Epithelial cell of prostate (primary cell): ENCODE data around the gene IYD.

Experiments
- DNase-seq: peaks from one replicate; pipeline ENCODE4 v3.0.0-alpha.2; 2011; ENCODE audit warnings: low read depth, low spot score
- H3K27ac ChIP-seq: fragments of 450-650 bp; 2 replicates; pipeline ENCODE4 v1.5.1; 2017; ENCODE audit warnings: mild to moderate bottlenecking

IYD gene

DNA sequence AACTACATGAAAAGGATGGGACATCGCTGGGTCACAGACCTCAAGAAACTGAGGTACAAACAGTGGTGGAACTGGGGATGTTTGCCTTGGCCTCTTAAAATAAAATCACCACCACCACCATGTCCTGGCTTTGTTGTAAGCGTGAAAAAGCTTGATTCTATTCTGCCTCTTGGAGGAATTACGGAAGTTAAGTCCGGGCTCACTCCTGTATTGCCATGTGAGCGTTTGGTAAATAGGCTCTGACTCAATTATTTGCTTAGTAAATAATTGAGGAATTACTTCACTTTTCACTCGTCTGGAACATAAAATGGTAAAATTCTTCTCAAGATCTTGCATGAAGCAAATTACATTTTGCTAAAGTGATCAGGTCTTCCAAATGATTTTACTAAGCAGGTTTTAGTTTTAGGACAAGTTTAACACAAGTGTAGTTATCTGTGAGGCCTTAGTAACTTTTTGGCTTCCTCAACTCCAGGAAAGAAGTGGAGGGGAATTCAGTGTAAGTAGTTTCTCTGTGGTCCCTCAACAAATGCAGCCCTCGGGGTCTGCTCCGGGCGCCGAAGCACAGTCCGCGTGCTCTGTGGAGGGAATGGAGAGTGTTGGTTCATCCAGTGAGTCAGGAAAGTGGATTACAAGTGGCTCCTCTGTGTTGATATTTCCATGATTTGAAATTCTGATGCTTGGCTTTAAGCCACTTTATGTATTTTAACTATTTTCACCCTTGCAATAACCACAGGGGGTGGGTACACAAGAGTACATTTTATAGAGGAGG is 23.8 kb downstream of the IYD start:
- no peak overlapping the region for H3K27ac ChIP-seq
- no peak for DNase-seq

DNA sequence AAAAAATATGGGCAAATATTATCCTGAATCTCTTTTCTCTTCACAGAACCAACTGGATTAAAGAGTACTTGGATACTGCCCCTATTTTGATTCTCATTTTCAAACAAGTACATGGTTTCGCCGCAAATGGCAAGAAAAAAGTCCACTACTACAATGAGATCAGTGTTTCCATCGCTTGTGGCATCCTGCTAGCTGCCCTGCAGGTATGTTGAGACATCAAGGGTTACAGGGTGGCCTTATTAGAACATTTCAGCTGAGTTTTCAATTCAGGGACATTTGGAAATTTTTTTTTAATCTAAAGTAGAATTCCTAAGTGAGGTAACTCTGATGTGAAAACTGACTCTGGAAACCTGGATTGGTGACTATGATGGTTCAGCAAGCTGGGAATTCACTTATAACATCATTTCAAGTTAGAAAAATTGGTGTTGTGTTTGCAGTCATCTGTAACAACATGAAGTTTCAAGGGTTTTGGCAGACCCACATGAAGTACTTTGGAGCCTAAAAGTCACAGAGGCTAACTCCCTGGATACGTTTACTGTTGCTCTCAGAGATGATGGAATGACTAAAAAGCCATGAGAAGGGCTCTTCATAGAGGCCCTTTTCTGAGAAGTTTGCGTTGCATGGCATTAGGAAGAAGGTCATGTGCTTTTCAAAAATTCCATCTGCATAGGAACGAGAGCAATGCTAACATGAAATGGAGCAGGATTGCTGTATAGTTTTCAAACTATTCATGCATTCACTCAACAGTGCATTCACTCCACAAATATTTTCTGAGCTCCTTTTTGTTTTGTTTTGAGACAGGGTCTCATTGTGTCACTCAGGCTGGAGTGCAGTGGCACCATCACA is 25.5 kb downstream of the IYD start:
- no peak for DNase-seq
- H3K27ac ChIP-seq = no peak overlapping the region

DNA sequence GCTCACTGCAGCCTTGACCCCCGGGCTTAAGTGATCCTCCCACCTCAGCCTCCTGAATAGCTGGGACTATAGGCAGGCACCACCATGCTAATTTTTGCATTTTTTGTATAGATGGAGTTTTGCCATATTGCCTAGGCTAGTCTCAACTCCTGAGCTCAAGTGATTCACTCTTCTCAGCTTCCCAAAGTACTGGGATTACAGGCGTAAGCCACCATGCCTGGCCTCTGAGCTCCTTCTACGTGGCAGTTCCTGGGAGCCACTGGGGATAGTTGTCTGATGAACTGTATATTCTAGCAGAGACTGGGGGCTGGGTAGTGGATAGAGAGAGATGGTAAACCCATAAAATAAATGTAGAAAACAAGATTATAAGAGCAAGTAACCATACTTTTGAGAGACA is 26.1 kb downstream of the IYD start:
- H3K27ac ChIP-seq = no peak overlapping the region
- DNase-seq = no peak

DNA sequence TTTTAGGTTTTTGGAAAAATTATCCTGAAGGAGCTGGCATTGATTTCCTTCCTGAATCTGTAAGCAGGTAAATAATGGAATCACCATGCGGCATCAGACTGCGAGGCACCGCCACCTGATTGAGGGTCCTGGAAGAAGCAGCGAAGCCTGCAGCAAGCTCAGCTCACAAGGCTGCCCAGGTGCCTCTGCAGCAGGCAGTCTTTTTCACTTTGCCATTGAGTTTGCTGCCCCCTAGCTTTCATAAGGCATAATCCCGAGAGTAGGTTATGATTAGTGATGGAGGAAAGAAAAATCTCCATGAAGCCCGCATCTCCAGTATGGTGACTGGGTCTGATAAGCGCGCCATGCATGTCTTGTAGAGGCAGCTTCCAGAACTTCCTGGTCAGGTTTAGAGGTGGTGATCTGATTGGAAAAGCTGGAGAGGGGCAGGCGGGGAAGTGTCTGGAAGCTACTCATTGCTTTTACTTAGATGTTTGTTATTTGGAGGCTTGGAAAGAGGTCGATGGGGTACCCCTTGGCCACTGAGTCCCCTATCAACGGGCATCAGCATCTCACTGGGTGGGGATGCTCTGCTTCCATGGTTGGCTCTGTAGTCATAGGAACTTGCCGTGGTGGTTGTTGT is 26.7 kb downstream of the IYD start:
- DNase-seq = peak; percentile 26
- H3K27ac ChIP-seq = no peak overlapping the region

DNA sequence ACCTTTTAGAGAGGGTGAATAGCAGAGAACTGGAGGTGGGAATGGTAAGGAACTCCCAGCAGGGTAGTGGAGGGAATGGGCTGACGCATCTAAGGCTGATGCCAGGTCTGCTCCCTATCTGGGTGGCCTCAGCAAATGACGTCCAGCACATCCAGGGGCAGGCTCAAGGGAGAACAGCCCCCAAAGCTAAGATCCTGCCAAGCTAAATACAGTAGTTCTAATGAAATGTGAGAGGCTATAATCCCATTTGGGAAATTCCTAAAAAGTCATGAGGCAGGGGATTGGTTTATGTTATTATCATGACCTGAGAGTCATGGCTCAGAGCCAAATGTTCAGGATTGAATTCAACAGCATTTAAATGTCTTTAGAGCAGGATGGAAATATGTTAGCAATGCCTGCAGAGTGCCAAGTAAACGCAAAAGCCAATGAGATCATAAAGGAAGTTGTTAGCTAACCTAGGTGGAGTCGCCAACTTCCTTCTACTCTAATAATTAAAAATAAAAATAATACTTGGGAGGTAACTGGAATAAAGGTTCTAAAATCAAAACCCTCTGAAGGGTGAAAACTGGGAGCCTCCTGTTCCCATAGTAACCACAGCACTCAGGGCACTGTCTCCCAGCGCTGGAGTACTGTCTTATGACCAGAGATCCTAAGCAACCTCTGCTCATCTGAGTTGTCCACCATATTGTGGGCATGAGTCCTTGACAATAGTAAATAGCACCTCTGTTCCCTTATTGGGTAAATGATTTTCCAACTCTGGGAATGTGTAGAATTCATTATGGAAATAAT is 34.8 kb downstream of the IYD start:
- H3K27ac ChIP-seq = peak overlapping the region; percentile 66
- peak; percentile 41 for DNase-seq

DNA sequence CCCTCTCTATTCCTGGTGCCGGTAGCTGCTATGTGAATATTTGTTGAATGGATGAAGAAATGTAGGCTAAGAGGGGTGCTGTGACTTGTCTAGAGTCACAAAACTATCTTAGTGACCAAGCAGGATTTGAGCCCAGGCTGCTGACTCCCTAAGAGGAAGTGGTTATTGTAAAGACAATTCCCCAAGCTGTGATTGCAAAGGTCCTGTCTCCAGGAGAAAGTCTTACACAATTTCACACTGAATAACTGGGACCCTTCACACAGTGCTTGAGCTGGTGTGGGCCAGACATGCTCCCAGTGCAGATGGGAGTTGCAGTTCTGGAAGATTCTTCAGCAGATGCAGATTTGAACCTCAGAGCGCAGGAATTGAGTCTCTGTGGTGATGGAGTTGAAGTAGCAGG is 38.1 kb downstream of the IYD start:
- no peak for DNase-seq
- H3K27ac ChIP-seq = no peak overlapping the region

DNA sequence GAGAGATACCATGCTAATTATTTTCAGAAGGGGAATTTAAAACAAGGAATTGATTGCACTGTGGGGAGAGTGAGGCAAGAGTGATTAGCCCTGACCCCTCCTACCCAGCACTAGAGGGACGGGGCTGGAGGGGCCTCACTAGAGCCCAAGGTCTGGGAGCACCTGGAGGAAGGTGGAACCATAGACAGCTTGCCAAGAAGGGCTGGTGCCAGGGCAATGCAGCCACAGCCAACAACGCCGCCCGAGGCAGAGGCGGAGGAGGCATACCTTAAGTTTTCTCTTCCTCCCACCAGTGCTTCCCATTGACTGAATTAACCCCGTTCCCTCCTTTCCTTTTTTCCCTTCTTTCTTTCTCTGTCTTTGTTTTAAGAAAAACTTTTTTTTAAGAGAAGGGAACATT is 40.0 kb downstream of the IYD start:
- no peak overlapping the region for H3K27ac ChIP-seq
- no peak for DNase-seq

DNA sequence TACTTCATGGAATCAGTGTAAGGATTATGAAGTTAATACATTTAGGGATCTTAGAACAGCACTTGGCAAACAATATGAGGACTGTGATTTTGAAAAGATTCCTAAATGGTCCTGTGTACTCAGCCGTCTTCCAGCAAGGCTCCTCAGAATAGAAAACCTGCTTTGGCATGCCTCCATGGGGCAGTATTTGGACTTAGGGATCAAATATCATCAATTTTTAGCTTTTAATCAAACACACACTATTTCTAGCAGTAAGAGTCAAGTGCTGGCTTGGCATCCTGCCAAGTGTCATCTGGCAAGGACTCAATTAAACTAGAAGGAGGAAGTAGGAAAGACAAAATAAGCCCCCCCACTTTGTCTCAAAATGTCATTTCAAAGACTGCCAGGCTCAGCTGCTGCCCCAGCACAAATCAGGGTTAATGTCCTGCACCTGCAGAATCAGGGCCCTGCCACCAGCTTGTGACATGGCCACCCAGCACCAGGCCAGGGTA is 40.8 kb downstream of the IYD start:
- DNase-seq = no peak
- no peak overlapping the region for H3K27ac ChIP-seq

DNA sequence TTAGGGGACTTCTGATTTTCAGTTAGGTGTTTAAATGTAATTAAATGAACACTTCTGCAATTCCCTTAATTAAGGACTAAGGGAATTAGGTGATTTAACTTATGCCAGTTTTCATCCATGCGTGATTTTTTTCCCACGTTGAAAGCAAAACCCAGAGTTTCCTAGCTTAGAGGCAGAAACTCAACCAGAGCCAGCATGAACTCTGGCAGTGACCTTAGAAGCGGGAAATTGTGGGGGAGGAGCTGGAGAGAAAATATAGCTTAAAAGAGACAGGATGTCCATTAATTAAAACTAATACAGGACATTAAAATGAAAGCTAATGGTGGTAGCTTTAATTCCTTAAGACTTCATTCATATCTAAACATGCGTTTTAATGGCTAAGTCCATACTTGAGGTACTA is 41.6 kb downstream of the IYD start:
- DNase-seq = no peak
- no peak overlapping the region for H3K27ac ChIP-seq

DNA sequence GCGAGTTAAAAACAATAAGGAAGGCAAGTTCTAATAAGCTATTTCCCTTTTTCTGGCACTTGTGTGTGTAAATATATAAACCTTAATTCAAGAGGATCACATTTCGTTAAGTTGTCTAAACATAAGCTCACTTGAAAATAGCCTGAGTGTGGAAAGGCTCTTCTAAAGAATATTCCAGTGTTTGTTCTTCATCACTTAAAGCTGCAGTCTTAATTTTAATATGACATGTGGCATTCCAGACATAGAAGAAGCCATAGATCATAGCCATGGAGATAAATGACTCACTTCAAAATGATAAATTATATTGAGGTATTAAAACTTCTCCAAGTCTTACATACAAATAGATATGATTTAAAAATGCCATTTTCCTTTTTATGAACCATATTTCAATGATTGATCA is 42.1 kb downstream of the IYD start:
- H3K27ac ChIP-seq = no peak overlapping the region
- no peak for DNase-seq

DNA sequence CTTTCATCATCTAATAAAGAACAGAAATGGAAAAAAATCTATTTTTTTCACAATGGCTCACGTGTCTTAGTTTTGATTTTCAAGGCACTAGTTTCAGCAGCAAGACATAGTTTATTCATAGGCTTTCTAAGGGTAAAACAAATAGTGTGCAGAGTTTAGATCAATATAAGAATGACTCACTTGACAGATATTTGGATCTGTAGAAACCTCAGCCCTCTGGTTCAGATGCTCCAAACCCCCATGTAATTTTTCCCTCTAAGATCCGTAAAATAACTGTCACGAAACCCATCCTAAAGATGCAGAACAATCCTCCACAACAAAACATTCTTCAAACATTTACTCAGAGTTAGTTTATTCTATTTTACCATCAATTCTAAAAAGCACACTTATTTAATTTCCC is 43.4 kb downstream of the IYD start:
- no peak overlapping the region for H3K27ac ChIP-seq
- DNase-seq = no peak

DNA sequence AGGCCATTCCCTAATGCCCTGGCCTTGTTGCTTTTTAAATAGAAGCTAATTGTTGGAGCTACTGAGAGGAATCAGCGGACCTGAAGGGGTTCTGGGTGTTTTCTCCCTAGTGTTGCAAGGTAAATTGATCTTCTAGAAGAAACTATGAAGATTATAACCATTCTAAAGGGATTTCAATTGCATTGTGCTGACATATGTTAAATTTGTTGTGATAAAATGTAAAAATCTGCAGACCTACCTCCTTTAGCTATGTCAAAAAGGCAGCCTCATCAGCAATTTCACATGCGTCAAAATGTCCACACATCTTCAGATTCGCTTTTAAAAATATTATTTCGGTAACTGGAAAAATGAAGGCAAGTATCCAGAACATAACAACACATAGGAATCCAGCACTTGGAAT is 44.4 kb downstream of the IYD start:
- no peak overlapping the region for H3K27ac ChIP-seq
- DNase-seq = no peak

DNA sequence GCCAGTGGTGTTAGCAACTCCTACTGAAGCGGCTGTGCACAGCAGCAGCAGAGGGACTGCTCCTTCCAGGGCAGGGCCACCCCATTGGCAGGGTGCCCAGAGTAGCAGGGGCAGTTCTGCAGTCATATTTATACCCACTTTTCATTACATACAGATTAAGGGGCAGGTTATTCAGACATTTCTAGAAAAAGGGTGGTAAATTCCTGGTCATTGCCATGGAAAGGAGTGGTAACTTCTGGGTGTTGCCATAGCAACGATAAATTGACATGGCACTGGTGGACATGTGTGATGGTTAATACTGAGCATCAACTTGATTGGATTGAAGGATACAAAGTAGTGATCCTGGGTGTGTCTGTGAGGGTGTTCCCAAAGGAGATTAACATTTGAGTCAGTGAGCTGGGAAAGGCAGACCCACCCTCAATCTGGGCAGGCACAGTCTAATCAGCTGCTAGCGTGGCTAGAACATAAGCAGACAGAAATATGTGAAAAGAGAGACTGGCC is 45.0 kb downstream of the IYD start:
- DNase-seq = no peak
- H3K27ac ChIP-seq = no peak overlapping the region

DNA sequence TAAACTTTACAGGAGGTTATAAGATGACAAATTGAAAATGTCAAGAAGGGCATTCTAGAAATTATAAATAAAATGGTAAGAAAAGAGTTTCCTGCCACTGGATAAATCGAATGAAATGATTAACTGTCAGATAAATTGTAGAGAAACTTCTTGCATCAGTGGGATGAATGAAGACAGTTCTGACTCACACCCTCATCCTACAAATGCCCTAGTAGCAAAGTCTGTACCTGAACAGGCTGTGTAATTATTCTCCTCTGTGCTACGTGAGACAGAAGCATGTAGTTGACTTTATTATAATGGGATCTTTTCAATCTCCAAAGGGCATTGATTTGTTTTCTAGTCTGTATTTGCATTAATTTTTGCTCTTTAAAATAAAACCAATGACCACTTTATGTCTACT is 47.3 kb downstream of the IYD start:
- DNase-seq = no peak
- H3K27ac ChIP-seq = no peak overlapping the region

DNA sequence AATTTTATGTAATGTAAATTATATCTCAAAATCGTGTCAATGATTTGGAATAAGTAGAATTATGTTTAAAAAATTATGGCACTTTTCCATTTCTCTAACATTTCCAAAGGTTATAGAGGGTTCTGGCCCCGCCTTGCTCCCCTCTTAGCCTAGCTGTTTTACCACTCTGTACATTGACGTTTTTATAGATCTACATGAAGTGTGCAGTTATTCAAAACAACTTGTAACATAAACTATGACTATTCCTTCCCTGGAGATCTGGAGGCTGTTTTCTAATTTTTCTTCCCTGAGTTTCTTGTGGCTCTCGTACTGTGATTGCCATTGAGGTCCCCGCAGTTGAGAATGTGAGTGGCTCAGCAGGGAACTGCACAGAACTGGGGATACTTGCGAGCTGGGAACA is 48.4 kb downstream of the IYD start:
- no peak for DNase-seq

DNA sequence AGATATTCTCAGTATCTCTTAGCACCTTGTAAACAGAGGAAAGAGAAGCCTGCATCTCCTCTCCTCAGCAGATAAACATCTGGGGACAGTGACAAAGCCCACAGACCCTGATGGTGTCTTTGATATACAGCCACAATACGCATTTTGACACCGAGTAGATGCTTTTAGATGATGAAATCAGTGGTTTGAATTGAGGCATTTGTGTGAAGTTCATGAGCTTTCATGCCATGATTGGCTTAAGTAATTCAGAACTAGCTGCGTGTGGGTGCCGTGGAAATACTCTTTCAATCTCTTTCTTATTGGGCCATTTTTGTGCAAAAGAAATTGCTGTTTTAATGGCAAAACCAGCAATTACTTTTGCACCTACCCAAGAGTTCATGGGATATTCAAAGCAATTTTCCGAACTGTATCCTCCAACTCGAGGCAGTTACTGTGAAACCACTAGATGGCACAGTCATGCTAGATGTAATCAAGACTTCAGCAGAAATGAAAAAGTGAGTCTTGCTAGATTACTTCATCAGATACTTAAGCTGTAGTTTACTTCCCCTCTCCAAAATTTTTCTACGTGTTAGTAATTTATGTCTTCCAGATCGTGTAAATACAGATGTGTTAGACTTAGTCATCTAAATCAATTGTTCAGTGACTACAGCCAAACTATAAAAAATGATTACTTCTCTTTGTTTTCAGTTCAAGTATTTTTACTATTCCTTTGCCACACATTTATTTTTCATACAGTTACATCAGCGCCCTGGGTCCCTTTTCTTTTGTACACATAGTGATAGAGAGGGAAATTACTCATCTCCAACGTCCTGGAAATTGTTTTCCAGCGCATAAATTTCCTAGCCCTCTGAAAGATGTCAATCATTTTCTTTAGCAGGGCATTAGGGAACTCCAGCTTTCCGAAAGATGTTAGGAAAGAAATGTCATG is 49.4 kb downstream of the IYD start:
- peak overlapping the region; percentile 94 for H3K27ac ChIP-seq
- DNase-seq = peak; percentile 73

More for the DNA sequence above, 48.4 kb downstream of the IYD start:
- H3K27ac ChIP-seq = peak overlapping the region; percentile 94

DNA sequence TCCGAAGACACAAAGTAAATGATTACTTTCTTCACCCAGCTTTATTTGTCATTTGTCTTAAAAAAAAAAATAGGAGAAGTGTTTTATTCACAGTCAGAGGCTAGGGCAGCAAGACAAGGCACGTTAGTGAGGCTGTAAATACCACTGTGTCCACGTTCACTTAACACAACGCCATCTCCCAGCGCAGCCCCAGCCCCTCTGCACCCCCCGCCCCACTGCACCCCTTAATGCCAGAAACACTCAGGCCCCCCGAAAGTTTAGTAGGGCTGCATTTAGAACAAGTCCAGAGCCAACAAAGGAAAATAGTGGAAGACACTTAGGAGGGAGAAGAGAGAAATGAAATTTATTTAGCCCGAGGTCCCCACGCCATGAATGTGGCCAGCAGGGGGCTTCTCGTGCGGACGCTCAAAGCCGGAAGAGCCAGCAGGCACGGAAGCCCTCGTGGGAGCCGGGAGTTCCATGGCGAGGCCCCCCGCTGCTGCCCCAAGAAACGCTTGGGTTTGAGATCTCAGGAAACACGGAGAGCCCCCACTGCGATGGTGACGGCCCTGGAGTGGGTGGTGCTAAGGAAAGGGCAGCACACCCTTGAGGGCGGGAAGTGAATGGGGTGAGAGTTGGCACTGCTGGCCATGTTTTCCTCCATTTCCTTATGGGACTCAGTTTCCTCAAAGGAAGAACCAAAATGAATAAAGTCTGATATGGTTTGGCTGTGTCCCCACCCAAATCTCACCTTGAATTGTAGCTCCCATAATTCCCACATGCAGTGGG is 50.2 kb downstream of the IYD start:
- DNase-seq = no peak
- peak overlapping the region; percentile 94 for H3K27ac ChIP-seq

DNA sequence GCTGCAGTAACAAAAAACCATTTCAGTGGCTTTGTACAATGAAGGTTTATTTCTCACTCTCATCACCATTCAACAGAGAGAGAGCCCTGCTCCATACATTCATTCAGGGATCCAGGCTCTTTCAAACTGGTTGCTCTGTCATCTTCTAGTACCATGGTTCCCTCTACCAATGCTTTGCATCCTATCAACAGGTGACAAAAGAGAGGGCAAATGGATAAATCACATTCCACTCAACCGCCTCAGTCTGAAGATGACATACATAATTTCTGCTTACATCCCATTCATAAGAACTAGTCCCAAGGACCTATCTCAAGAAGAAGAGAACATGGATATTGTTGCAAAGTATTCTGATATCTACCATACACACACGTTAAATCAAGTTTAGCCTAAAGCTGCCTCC is 51.6 kb downstream of the IYD start:
- no peak overlapping the region for H3K27ac ChIP-seq
- no peak for DNase-seq
